Colonic mucosa (tissue), 4 donors: ENCODE data around the gene PIGN. TPM values are rescaled to one million over a fixed set of nuclear protein-coding genes. Genes with fewer than 3 reads are reported as not detected.

Experiments used
- DNase-seq: peaks from one replicate; pipeline ENCODE4 v3.0.0-alpha.2; 2020
- H3K27ac ChIP-seq: fragments of 200-600 bp; one replicate; pipeline ENCODE4 v1.8.0; 2021
- H3K27me3 ChIP-seq: fragments of 200-600 bp; one replicate; pipeline ENCODE4 v1.8.0; 2021
- H3K36me3 ChIP-seq: fragments of 200-600 bp; one replicate; pipeline ENCODE4 v1.8.0; 2021
- H3K4me1 ChIP-seq: fragments of 200-600 bp; one replicate; pipeline ENCODE4 v1.8.0; 2021; ENCODE audit warnings: mild to moderate bottlenecking
- H3K4me3 ChIP-seq: fragments of 200-600 bp; one replicate; pipeline ENCODE4 v1.8.0; 2021
- H3K9ac ChIP-seq, 2 donors: one replicate each; pipeline ENCODE4 v1.7.0; 2013; ENCODE audit warnings: control low read depth in 2 of 2, low read depth in 2 of 2, low read length in 2 of 2
- H3K9me3 ChIP-seq: fragments of 200-600 bp; one replicate; pipeline ENCODE4 v1.8.0; 2021
- CTCF ChIP-seq: fragments of 200-600 bp; IDR thresholded peaks from one replicate; pipeline ENCODE4 v1.8.0; 2022; ENCODE audit warnings: antibody characterized with exemption, mild to moderate bottlenecking
- intact Hi-C: fragments of 100-400 bp; cut with DNase I; formaldehyde crosslinking; loops from one replicate; pipeline ENCODE4 v1.14.1; 2022
- total RNA-seq, 2 donors: library from RNA; stranded (reverse); fragmentation: NEBNext Ultra II Directional in 1 of 2; extraction: Animal tissue kit (Norgen Biotek cat#: 25700) in 1 of 2; gene quantifications; one replicate each; pipeline ENCODE4 v1.2.1, GENCODE V29; 2021
- donor health status: healthy.
- donor health status: DM: no; HTN: no; CAD: no.
- donor health status: DM: no; HTN: no; CAD: no.

The PIGN gene
- total RNA-seq, 2 donors from 2014 or later, result 30.1 to 37.9 TPM

GRCh38 chr18:62151068-62151771 is 35.6 kb downstream of the PIGN start:
- DNase-seq, result peak; percentile 63

GRCh38 chr18:62144338-62144737 is 42.5 kb downstream of the PIGN start:
- intact Hi-C loops, result no loop called here
- Histone ChIP-seq H3K4me1 (no peaks in the 10 kb centered on the region), H3K27ac (no peak overlapping the region), H3K36me3 (no peaks in the 10 kb centered on the region), H3K4me3 (no peak overlapping the region), H3K27me3 (no peaks in the 10 kb centered on the region), H3K9ac (no peak overlapping the region), H3K9me3 (no peaks in the 10 kb centered on the region)
- no peak for DNase-seq
- no peak for TF ChIP-seq CTCF

More at GRCh38 chr18:62151068-62151771, 35.6 kb downstream of the PIGN start:
- Histone ChIP-seq H3K9me3 (no peaks in the 10 kb centered on the region), H3K27me3 (no peaks in the 10 kb centered on the region), H3K27ac (no peak overlapping the region), H3K4me3 (no peak overlapping the region), H3K4me1 (no peaks in the 10 kb centered on the region), H3K36me3 (no peaks in the 10 kb centered on the region), H3K9ac (no peak overlapping the region)
- intact Hi-C loops, result no loop called here
- no peak for TF ChIP-seq CTCF

- intact Hi-C loops, result no loop called here
- Histone ChIP-seq H3K27ac (no peak overlapping the region), H3K4me3 (no peak overlapping the region), H3K27me3 (no peaks in the 10 kb centered on the region), H3K9ac (no peak overlapping the region), H3K9me3 (no peaks in the 10 kb centered on the region), H3K4me1 (no peaks in the 10 kb centered on the region), H3K36me3 (no peaks in the 10 kb centered on the region)
- TF ChIP-seq CTCF, result no peak
- no peak for DNase-seq
Observed at GRCh38 chr18:62140259-62140658, 46.6 kb downstream of the PIGN start.

GRCh38 chr18:62138461-62139235 is 48.2 kb downstream of the PIGN start:
- Histone ChIP-seq H3K9me3 (no peaks in the 10 kb centered on the region), H3K36me3 (no peaks in the 10 kb centered on the region), H3K27ac (no peak overlapping the region), H3K27me3 (no peaks in the 10 kb centered on the region), H3K4me3 (no peak overlapping the region), H3K9ac (no peak overlapping the region), H3K4me1 (no peaks in the 10 kb centered on the region)
- no peak for DNase-seq
- no peak for TF ChIP-seq CTCF
- intact Hi-C loops, result no loop called here

GRCh38 chr18:62131301-62131909 is 55.5 kb downstream of the PIGN start:
- no peak overlapping the region for H3K27ac ChIP-seq
- H3K9me3 ChIP-seq, result no peaks in the 10 kb centered on the region
- H3K9ac ChIP-seq, result no peak overlapping the region
- no peaks in the 10 kb centered on the region for H3K4me1 ChIP-seq
- peak; percentile 95 for TF ChIP-seq CTCF
- H3K4me3 ChIP-seq, result no peak overlapping the region
- H3K36me3 ChIP-seq, result no peaks in the 10 kb centered on the region
- intact Hi-C loops, result loop anchor here (2.0 kb wide), 1 partner anchor 581 kb away; no protein-coding TSS in a partner anchor
- H3K27me3 ChIP-seq, result no peaks in the 10 kb centered on the region
- DNase-seq, result peak; percentile 65
